Adrenal gland (tissue), 5 donors: Measurements from ENCODE around the gene LRBA.

Experiments used
- CTCF ChIP-seq, 6 experiments: fragments of 450-650 bp in 4 of 6; fragments of 200-600 bp in 2 of 6; sonication (generic) in 1 of 6; IDR thresholded peaks; 1 replicate in 5 of 6; 2 replicates in 1 of 6; pipeline versions ENCODE4 v1.5.1 to v1.8.0; 2016 to 2021; ENCODE audit warnings: antibody characterized with exemption in 6 of 6, mild to moderate bottlenecking in 2 of 6, moderate library complexity in 1 of 6
- POLR2A ChIP-seq, 2 donors: fragments of 450-650 bp; IDR thresholded peaks; one replicate each; pipeline ENCODE4 v1.6.1; 2017; ENCODE audit warnings: antibody characterized with exemption in 2 of 2, mild to moderate bottlenecking in 2 of 2, moderate library complexity in 1 of 2
- donor health status: DM: no; HTN: no; CAD: no.

GRCh38 chr4:151038452-151039157 is 23.5 kb upstream of the LRBA start:
- TF ChIP-seq CTCF (IDR thresholded peaks at IDR 0.05) (no peak), POLR2A (IDR thresholded peaks at IDR 0.05) (no peak)
